GM12891 (cell line): ENCODE measurements around the gene HOXB6.

Source experiments
- POLR2A ChIP-seq: IDR thresholded peaks from 2 replicates; pipeline ENCODE4 v1.6.1; 2011; ENCODE audit warnings: low read depth, low read length, control low read depth
- SPI1 ChIP-seq: IDR thresholded peaks from 2 replicates; pipeline ENCODE4 v1.6.1; 2011; ENCODE audit warnings: low read depth, low read length, control low read depth
- TAF1 ChIP-seq: IDR thresholded peaks from 2 replicates; pipeline ENCODE4 v1.6.1; 2011; ENCODE audit warnings: low read depth, low read length, control low read depth

DNA sequence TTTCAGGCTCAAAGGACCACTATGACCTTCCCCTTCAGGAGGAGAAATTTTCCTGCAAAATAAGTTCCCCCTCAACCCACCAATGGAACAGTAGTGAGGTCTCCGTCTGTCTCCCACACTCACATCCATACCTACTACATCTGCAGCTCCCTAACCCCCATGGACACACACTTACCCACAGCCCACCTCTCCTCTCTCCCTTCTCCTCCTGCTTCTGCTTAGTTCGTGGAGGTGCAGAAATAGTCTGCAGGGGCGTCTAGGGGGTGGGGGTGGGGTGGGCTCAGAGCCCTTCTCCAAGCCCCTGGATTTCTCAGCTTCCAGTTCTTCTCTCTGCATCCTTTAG, 35.6 kb downstream of the HOXB6 start:
- TF ChIP-seq POLR2A (no peak), SPI1 (no peak), TAF1 (no peak)
